Measurements from ENCODE around the gene STRN. TPM values are rescaled to one million over a fixed set of nuclear protein-coding genes. Genes with fewer than 3 reads are reported as not detected.

STRN gene
- total RNA-seq, 3 donors from 2014 or later, result 36.1 to 45.7 (median 37.7) TPM

- intact Hi-C loops (cut with DNase I, micrococcal nuclease), result no loop called here
- TF ChIP-seq CTCF (IDR thresholded peaks at IDR 0.05), result no peak
- Histone ChIP-seq H3K9me3 (no peaks in the 10 kb centered on the region), H3K36me3 (ENCODE audit: low read depth) (no peaks in the 10 kb centered on the region), H3K4me1 (ENCODE audit: low read depth) (peaks cover 13% of the 10 kb centered on the region), H3K4me3 (no peak overlapping the region)
- no peak for ATAC-seq
- no peak for DNase-seq
These were observed 3.2 kb downstream of the STRN start for GRCh38 chr2:36963106-36963505.

GRCh38 chr2:36960773-36961172, 5.6 kb downstream of the STRN start:
- peaks cover 9% of the 10 kb centered on the region for H3K4me1 ChIP-seq (ENCODE audit: low read depth)
- no peak for DNase-seq

GRCh38 chr2:36960005-36960675, 6.2 kb downstream of the STRN start:
- ATAC-seq (peak; percentile 49), DNase-seq (no peak)
- TF ChIP-seq CTCF (IDR thresholded peaks at IDR 0.05), result no peak
- intact Hi-C loops (cut with DNase I, micrococcal nuclease), result no loop called here
- Histone ChIP-seq H3K4me1 (ENCODE audit: low read depth) (peaks cover 9% of the 10 kb centered on the region), H3K9me3 (no peaks in the 10 kb centered on the region), H3K4me3 (no peak overlapping the region), H3K36me3 (ENCODE audit: low read depth) (no peaks in the 10 kb centered on the region)

More at GRCh38 chr2:36960773-36961172, 5.6 kb downstream of the STRN start:
- TF ChIP-seq CTCF (IDR thresholded peaks at IDR 0.05), result no peak
- Histone ChIP-seq H3K9me3 (no peaks in the 10 kb centered on the region), H3K36me3 (ENCODE audit: low read depth) (no peaks in the 10 kb centered on the region), H3K4me3 (no peak overlapping the region)
- intact Hi-C loops (cut with DNase I, micrococcal nuclease), result no loop called here
- ATAC-seq, result no peak

GRCh38 chr2:36954977-36955607, 11.2 kb downstream of the STRN start:
- ATAC-seq (no peak), DNase-seq (no peak)
- TF ChIP-seq CTCF (IDR thresholded peaks at IDR 0.05), result no peak
- intact Hi-C loops (cut with DNase I, micrococcal nuclease), result no loop called here
- Histone ChIP-seq H3K36me3 (ENCODE audit: low read depth) (no peaks in the 10 kb centered on the region), H3K4me3 (no peak overlapping the region), H3K9me3 (no peaks in the 10 kb centered on the region), H3K4me1 (ENCODE audit: low read depth) (no peaks in the 10 kb centered on the region)

- no peak for TF ChIP-seq CTCF (IDR thresholded peaks at IDR 0.05)
- intact Hi-C loops (cut with DNase I, micrococcal nuclease), result no loop called here
- Histone ChIP-seq H3K4me3 (no peak overlapping the region), H3K4me1 (ENCODE audit: low read depth) (no peaks in the 10 kb centered on the region), H3K36me3 (ENCODE audit: low read depth) (no peaks in the 10 kb centered on the region), H3K9me3 (no peaks in the 10 kb centered on the region)
- DNase-seq (no peak), ATAC-seq (no peak)
These were observed 13.6 kb downstream of the STRN start for GRCh38 chr2:36952748-36953197.
